ENCODE data around the gene PLPPR2.
"Not testable (repeated sequence)": the region's sequence is repeated elsewhere in the genome, so short reads cannot be mapped to it uniquely, and the experiment has no call there.

Gene PLPPR2

DNA sequence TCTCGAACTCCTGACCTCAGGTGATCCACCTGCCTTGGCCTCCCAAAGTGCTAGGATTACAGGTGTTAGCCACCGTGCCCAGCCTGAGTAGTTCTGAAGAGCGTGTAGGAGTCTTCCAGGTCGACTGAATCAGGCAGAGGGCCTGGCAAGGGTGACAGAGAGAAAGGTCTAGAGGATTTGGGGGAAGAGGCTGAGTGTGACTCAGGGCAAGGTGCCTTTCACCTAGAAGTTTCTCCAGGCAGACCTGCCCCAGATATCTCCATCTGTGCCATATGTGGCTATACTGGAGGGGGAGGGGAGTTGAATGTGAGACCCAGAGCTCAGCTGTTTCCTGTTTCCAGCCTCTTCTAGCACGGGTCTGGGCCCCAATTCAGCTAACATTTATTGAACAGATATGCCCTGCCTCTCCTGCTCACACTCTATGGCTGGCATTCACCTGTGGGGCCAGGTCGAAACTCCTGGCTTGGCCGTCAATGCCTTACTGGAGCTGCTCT, 7.6 kb upstream of the PLPPR2 start:
- H3K4me1 ChIP-seq (ENCODE audit: control insufficient read depth, insufficient read depth, low read length) = peaks cover 13% of the 10 kb centered on the region
- H3K27ac ChIP-seq (ENCODE audit: low read depth, low read length) = no peak overlapping the region
- H3K36me3 ChIP-seq (ENCODE audit: control insufficient read depth, insufficient read depth, low read length) = peaks cover 3% of the 10 kb centered on the region
- H3K4me3 ChIP-seq (ENCODE audit: low read length) = no peak overlapping the region
- no peaks in the 10 kb centered on the region for H3K27me3 ChIP-seq (ENCODE audit: control insufficient read depth, insufficient read depth, low read length)
- H3K9ac ChIP-seq (ENCODE audit: low read length) = no peak overlapping the region

DNA sequence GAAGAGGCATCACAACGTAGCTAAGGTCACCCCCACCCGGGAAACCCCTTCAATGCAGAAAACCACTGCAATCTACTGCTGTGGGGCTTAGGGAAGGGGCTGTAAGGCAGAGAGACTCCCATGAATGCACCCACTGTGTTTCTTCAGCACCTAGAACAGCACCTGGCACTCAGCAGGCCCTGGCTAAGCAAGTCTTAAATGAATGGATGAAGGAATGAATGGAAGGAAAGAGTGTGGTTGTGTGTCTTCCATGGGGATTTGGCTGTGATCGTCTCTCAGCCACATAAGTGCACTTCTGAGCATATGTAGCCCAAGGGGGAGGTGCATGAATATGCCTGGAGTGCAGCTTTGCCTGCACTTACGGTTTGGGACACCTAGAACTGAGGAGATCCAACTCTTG, 6.1 kb upstream of the PLPPR2 start:
- Histone ChIP-seq H3K36me3 (ENCODE audit: control insufficient read depth, insufficient read depth, low read length) (peaks cover 3% of the 10 kb centered on the region), H3K4me1 (ENCODE audit: control insufficient read depth, insufficient read depth, low read length) (peaks cover 13% of the 10 kb centered on the region), H3K27ac (ENCODE audit: low read depth, low read length) (no peak overlapping the region), H3K9ac (ENCODE audit: low read length) (no peak overlapping the region), H3K4me3 (ENCODE audit: low read length) (no peak overlapping the region), H3K27me3 (ENCODE audit: control insufficient read depth, insufficient read depth, low read length) (no peaks in the 10 kb centered on the region)

DNA sequence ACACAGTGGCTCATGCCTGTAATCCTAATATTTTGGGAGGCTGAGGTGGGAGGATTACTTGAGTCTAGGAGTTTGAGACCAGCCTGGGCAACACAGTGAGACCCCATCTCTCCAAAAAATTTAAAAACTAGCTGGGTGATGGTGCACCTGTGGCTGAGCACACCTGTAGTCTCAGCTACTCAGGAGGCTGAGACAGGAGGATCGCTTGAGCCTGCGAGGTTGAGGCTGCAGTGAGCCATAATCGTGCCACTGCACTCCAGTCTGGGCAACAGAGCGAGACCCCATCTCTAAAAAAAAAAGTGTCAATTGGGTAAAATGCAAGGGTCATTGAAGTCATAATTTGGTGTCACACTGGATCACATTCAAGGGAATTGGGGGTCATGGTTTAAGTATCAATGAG, 1.1 kb upstream of the PLPPR2 start:
- H3K36me3 ChIP-seq (ENCODE audit: control insufficient read depth, insufficient read depth, low read length); H3K27ac ChIP-seq (ENCODE audit: low read depth, low read length); H3K4me3 ChIP-seq (ENCODE audit: low read length); H3K4me1 ChIP-seq (ENCODE audit: control insufficient read depth, insufficient read depth, low read length); H3K27me3 ChIP-seq (ENCODE audit: control insufficient read depth, insufficient read depth, low read length); H3K9ac ChIP-seq (ENCODE audit: low read length): not testable (repeated sequence)

DNA sequence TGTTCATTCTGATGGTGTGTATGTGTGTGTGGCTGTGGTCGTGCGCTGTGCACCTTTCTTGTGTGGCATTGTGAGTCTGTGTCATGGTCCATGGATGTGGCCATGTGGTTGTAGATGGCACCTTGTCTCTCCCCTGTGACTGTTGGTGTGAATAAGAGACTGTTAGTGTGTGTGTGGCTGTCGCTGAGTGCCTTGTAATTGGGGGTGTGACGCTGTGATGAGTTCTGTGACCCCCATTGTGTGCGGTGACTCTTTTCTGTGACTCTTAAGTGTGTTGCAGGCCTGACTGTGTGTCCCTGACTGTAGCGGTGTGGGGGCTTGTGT, 804 bp downstream of the PLPPR2 start:
- no peaks in the 10 kb centered on the region for H3K27me3 ChIP-seq (ENCODE audit: control insufficient read depth, insufficient read depth, low read length)
- H3K27ac ChIP-seq (ENCODE audit: low read depth, low read length) = no peak overlapping the region
- H3K4me3 ChIP-seq (ENCODE audit: low read length) = peak overlapping the region; percentile 71

DNA sequence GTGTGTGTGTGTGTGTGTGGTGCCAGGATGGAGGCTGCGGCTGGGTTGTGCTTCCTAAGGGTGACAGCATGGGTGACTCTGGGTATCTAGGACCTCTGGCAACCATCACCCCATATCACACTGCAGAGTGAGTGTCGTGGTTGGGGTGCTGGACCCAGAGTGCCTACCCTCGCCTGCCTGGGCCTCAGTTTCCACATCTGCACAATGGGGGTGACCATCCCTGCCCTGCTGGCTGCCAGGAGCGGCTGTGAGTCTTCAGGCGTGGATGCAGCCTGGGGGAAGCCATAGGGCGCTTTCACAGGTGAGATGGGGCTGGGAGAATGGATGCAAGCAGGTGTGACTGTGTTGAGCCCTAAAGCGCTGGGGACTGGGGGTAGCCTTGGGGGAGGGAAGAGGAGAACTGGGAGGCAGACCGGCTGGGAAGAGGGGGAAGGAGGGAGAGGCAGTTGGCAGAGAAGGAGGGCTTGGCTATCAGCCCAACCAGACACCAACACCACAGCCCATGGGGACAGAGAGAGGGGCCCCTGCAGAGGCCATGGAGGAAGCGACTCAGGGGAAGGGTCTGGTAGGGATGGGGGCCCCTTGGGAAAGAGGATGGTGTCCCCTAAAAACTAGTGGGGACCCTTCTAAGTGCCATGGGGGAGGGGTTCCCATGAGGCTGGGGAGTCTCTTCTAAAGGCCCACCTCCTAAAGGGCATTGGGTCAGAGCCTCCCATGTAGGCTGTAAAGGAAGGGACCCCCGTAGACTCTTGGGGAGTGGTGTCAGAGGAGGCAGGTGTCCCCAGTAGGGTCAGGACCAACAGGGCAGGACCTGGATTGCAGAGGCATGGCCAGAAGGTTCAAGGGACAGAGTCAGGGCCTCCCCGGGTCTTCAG, 1.7 kb downstream of the PLPPR2 start:
- no peaks in the 10 kb centered on the region for H3K27me3 ChIP-seq (ENCODE audit: control insufficient read depth, insufficient read depth, low read length)
- H3K4me3 ChIP-seq (ENCODE audit: low read length) = peak overlapping the region; percentile 71
- peaks cover 4% of the 10 kb centered on the region for H3K4me1 ChIP-seq (ENCODE audit: control insufficient read depth, insufficient read depth, low read length)
- H3K27ac ChIP-seq (ENCODE audit: low read depth, low read length) = no peak overlapping the region
- H3K9ac ChIP-seq (ENCODE audit: low read length) = no peak overlapping the region
- peaks cover 6% of the 10 kb centered on the region for H3K36me3 ChIP-seq (ENCODE audit: control insufficient read depth, insufficient read depth, low read length)

More for the DNA sequence above, 804 bp downstream of the PLPPR2 start:
- peaks cover 6% of the 10 kb centered on the region for H3K36me3 ChIP-seq (ENCODE audit: control insufficient read depth, insufficient read depth, low read length)
- no peak overlapping the region for H3K9ac ChIP-seq (ENCODE audit: low read length)
- H3K4me1 ChIP-seq (ENCODE audit: control insufficient read depth, insufficient read depth, low read length) = peaks cover 4% of the 10 kb centered on the region

DNA sequence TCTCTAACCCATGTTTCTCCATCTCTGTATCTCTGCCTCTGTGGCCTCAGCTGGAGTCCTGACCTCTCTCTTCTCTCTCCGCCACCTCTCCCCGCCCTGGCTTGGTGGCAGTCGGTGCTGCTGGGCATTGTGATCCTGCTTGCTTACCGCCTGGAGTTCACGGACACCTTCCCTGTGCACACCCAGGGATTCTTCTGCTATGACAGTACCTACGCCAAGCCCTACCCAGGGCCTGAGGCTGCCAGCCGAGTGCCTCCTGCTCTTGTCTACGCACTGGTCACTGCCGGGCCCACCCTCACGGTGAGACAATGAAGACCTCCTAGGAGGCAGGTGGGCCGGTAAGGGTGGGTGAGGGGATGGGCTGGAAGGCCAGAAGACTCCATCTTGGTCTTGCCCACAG, 4.2 kb downstream of the PLPPR2 start:
- H3K36me3 ChIP-seq (ENCODE audit: control insufficient read depth, insufficient read depth, low read length) = peaks cover 6% of the 10 kb centered on the region
- no peak overlapping the region for H3K9ac ChIP-seq (ENCODE audit: low read length)
- H3K27me3 ChIP-seq (ENCODE audit: control insufficient read depth, insufficient read depth, low read length) = no peaks in the 10 kb centered on the region
- H3K4me3 ChIP-seq (ENCODE audit: low read length) = no peak overlapping the region
- H3K27ac ChIP-seq (ENCODE audit: low read depth, low read length) = no peak overlapping the region
- peaks cover 4% of the 10 kb centered on the region for H3K4me1 ChIP-seq (ENCODE audit: control insufficient read depth, insufficient read depth, low read length)

DNA sequence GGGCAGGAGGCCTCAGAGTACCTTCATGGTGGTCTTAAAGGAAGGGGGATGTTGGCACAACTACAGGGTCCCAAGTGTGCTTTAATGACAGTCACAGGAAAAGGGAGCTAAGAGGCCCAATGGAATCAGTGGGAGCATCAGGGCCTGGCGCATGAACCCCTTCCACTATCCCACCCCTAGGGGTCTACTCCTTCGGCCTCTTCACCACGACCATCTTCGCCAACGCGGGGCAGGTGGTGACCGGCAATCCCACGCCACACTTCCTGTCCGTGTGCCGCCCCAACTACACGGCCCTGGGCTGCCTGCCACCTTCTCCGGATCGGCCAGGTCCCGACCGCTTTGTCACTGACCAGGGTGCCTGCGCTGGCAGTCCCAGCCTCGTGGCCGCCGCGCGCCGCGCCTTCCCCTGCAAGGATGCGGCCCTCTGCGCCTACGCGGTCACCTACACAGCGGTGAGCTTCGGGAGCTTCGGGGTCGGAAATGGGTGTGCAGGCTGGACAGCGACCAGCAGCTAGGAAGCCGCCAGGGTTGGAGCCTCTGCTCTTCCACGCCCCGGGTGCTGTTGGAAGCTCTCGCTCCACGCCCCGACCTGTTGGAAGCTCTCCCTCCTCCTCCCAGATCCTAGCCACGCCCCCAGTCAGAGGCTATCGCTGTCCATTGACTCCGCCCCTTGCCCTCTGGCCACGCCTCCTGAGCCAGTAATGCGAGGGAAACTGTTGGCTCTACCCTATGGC, 6.0 kb downstream of the PLPPR2 start:
- H3K4me3 ChIP-seq (ENCODE audit: low read length) = no peak overlapping the region
- peaks cover 6% of the 10 kb centered on the region for H3K36me3 ChIP-seq (ENCODE audit: control insufficient read depth, insufficient read depth, low read length)
- H3K27ac ChIP-seq (ENCODE audit: low read depth, low read length) = no peak overlapping the region
- H3K9ac ChIP-seq (ENCODE audit: low read length) = no peak overlapping the region
- no peaks in the 10 kb centered on the region for H3K27me3 ChIP-seq (ENCODE audit: control insufficient read depth, insufficient read depth, low read length)
- H3K4me1 ChIP-seq (ENCODE audit: control insufficient read depth, insufficient read depth, low read length) = peaks cover under 1% of the 10 kb centered on the region

DNA sequence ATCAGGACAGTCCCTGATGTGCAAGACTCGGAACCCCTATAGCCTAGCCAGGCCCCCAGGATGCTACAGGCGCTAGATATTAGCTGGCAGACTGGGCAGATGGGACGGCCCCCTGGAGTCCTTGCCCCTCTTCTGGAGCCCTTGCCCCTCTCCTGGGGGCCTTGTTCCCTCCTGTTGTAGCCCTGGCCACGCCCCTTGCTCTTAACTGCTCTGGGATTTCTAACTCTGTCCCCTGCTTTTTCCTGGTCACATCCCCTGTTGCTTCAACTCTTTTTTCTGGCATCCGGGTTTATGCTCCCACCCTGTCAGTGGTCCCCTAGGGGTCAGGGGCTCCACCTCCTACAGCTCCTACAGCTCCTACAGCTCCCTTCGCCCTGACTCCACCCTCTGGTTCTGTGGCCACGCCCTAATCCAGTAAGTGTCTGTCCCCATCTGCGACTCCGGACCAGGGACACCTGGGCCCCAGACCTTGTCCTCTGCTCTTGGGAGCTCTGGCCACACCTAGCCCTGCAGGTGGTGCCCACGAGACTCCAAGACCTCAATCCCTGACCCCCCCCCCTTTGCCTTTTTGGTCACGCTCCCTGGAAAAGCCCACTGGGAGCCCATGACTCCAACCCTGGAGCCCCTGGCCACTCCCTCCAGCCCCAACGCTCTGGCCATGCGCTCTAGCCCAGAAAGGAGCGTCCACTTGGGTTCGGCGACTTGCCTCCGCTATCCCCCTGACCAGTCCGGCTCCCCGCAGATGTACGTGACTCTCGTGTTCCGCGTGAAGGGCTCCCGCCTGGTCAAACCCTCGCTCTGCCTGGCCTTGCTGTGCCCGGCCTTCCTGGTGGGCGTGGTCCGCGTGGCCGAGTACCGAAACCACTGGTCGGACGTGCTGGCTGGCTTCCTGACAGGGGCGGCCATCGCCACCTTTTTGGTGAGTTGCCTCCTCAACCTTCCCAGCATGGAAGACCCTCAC, 6.8 kb downstream of the PLPPR2 start:
- no peak overlapping the region for H3K27ac ChIP-seq (ENCODE audit: low read depth, low read length)
- no peak overlapping the region for H3K4me3 ChIP-seq (ENCODE audit: low read length)
- H3K36me3 ChIP-seq (ENCODE audit: control insufficient read depth, insufficient read depth, low read length) = peaks cover 6% of the 10 kb centered on the region
- H3K27me3 ChIP-seq (ENCODE audit: control insufficient read depth, insufficient read depth, low read length) = no peaks in the 10 kb centered on the region
- no peak overlapping the region for H3K9ac ChIP-seq (ENCODE audit: low read length)
- H3K4me1 ChIP-seq (ENCODE audit: control insufficient read depth, insufficient read depth, low read length) = no peaks in the 10 kb centered on the region

DNA sequence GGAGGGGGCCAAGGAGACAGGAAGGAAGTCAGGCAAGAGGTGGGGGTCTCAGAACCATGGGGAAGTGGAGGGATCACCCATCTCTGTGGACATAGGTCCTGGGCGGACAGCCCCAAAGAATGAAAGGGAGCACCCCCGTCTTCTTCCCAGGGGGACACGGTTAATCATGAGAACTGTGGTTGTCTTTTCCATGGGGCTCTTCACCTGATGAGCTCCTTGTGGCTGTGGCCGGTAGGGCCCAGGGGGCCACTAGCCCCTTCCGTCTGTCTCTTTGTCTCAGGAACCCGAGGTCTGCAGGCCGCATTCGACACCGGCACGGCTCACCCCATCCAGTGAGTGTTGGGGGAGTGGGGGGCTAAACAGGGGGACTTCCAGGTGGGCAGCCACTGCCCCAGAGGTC, 8.6 kb downstream of the PLPPR2 start:
- Histone ChIP-seq H3K4me3 (ENCODE audit: low read length) (no peak overlapping the region), H3K4me1 (ENCODE audit: control insufficient read depth, insufficient read depth, low read length) (no peaks in the 10 kb centered on the region), H3K36me3 (ENCODE audit: control insufficient read depth, insufficient read depth, low read length) (peaks cover 6% of the 10 kb centered on the region), H3K9ac (ENCODE audit: low read length) (no peak overlapping the region), H3K27ac (ENCODE audit: low read depth, low read length) (no peak overlapping the region), H3K27me3 (ENCODE audit: control insufficient read depth, insufficient read depth, low read length) (no peaks in the 10 kb centered on the region)

DNA sequence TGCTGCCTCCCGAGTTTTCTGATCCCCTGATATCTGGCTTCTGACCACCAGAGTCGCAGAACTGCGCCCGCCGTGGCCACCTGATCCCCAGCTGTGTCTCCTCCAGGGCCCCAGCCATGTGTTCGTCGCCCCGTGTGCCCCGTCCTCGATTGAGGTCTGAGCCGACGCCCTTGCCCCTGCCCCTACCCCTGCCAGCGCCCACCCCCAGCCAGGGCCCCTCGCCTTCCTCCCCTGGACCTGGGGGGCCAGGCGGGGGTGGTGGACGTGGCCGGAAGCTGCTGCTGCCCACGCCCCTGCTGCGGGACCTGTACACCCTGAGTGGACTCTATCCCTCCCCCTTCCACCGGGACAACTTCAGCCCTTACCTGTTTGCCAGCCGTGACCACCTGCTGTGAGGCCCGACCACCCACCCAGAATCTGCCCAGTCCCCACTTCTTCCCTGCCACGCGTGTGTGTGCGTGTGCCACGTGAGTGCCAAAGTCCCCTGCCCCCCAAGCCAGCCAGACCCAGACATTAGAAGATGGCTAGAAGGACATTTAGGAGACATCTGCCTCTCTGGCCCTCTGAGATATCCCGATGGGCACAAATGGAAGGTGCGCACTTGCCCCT, 9.2 kb downstream of the PLPPR2 start:
- Histone ChIP-seq H3K27ac (ENCODE audit: low read depth, low read length) (no peak overlapping the region), H3K4me1 (ENCODE audit: control insufficient read depth, insufficient read depth, low read length) (no peaks in the 10 kb centered on the region), H3K27me3 (ENCODE audit: control insufficient read depth, insufficient read depth, low read length) (no peaks in the 10 kb centered on the region), H3K9ac (ENCODE audit: low read length) (no peak overlapping the region), H3K4me3 (ENCODE audit: low read length) (no peak overlapping the region), H3K36me3 (ENCODE audit: control insufficient read depth, insufficient read depth, low read length) (peaks cover 3% of the 10 kb centered on the region)

GRCh38 chr19:11364935-11365334, 9.7 kb downstream of the PLPPR2 start:
- Histone ChIP-seq H3K27ac (ENCODE audit: low read depth, low read length) (no peak overlapping the region), H3K4me1 (ENCODE audit: control insufficient read depth, insufficient read depth, low read length) (no peaks in the 10 kb centered on the region), H3K27me3 (ENCODE audit: control insufficient read depth, insufficient read depth, low read length) (no peaks in the 10 kb centered on the region), H3K9ac (ENCODE audit: low read length) (no peak overlapping the region), H3K4me3 (ENCODE audit: low read length) (no peak overlapping the region), H3K36me3 (ENCODE audit: control insufficient read depth, insufficient read depth, low read length) (no peaks in the 10 kb centered on the region)
